Measurements from ENCODE around the gene JMJD1C. TPM values are rescaled to one million over a fixed set of nuclear protein-coding genes. Genes with fewer than 3 reads are reported as not detected.

JMJD1C gene
- total RNA-seq, 2 experiments from 2014 or later, result 99.2 to 118 TPM

GRCh38 chr10:63368365-63368764 lies 97.4 kb downstream of the JMJD1C start:
- no peak for DNase-seq (ENCODE audit: low spot score)
- no peak overlapping the region for H3K4me2 ChIP-seq (ENCODE audit: low read length)
- no peak overlapping the region for H2AFZ ChIP-seq (ENCODE audit: low read length)
- no peak overlapping the region for H3K27ac ChIP-seq (ENCODE audit: low read depth, low read length, poor library complexity, severe bottlenecking)
- no TSS peak for BruUV-seq (replicated peaks)
- intact Hi-C loops (cut with micrococcal nuclease; ENCODE audit: unreplicated experiment), result no loop called here
- no peaks in the 10 kb centered on the region for H3K79me2 ChIP-seq (ENCODE audit: insufficient read depth, low read depth, low read length)
- no peaks in the 10 kb centered on the region for H3K4me1 ChIP-seq (ENCODE audit: insufficient read depth, low read length, poor library complexity, severe bottlenecking)
- no peaks in the 10 kb centered on the region for H3K9me2 ChIP-seq (ENCODE audit: insufficient read depth, low read length)
- CTCF ChIA-PET (ENCODE audit: unreplicated experiment), result no interaction called here
- no peaks in the 10 kb centered on the region for H3K9me3 ChIP-seq (ENCODE audit: low read length)
- H4K20me1 ChIP-seq (ENCODE audit: insufficient read depth, low read length), result no peaks in the 10 kb centered on the region
- no peak overlapping the region for H3K4me3 ChIP-seq (ENCODE audit: low read depth, low read length, poor library complexity, severe bottlenecking)
- H3K36me3 ChIP-seq (ENCODE audit: insufficient read depth, low read length), result no peaks in the 10 kb centered on the region
- POLR2A ChIA-PET, result interaction anchor here (0.5 to 1.5 kb wide), 2 partner anchors 13 to 78 kb away, joined by 5 read pairs; no protein-coding TSS in a partner anchor
- no peak for TF ChIP-seq EZH2phosphoT487 (IDR thresholded peaks at IDR 0.05; ENCODE audit: borderline replicate concordance, low read depth, low read length)
- TF ChIP-seq, protein P1, sequence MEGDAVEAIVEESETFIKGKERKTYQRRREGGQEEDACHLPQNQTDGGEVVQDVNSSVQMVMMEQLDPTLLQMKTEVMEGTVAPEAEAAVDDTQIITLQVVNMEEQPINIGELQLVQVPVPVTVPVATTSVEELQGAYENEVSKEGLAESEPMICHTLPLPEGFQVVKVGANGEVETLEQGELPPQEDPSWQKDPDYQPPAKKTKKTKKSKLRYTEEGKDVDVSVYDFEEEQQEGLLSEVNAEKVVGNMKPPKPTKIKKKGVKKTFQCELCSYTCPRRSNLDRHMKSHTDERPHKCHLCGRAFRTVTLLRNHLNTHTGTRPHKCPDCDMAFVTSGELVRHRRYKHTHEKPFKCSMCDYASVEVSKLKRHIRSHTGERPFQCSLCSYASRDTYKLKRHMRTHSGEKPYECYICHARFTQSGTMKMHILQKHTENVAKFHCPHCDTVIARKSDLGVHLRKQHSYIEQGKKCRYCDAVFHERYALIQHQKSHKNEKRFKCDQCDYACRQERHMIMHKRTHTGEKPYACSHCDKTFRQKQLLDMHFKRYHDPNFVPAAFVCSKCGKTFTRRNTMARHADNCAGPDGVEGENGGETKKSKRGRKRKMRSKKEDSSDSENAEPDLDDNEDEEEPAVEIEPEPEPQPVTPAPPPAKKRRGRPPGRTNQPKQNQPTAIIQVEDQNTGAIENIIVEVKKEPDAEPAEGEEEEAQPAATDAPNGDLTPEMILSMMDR (conservative IDR thresholded peaks at IDR 0.05; ENCODE audit: low read length), result no peak

DNA sequence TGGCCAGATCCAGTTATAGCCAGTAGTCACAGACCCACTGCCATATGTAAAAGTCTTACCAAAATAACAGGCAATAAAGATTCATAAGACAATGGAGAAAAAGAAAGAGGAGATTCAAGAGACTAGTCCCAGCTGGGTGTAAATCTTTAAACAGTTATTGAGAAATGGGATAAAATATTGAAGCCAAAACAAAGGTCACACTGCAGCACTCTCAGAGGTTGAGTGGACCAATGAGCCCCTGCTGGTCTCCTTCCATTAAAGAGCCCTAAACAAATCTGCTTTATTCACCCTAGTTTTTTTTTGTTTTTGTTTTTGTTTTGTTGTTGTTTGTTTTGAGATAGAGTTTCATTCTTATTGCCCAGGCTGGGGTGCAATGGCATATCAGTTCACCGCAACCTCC lies 98.8 kb downstream of the JMJD1C start:
- no peak for TF ChIP-seq EZH2phosphoT487 (IDR thresholded peaks at IDR 0.05; ENCODE audit: borderline replicate concordance, low read depth, low read length)
- TF ChIP-seq, protein P1 (conservative IDR thresholded peaks at IDR 0.05; ENCODE audit: low read length), result no peak
- CTCF ChIA-PET (ENCODE audit: unreplicated experiment), result interaction anchor here (0.7 kb wide), 1 partner anchor 29 kb away, joined by 3 read pairs; no protein-coding TSS in a partner anchor
- no peaks in the 10 kb centered on the region for H3K4me1 ChIP-seq (ENCODE audit: insufficient read depth, low read length, poor library complexity, severe bottlenecking)
- no peaks in the 10 kb centered on the region for H3K79me2 ChIP-seq (ENCODE audit: insufficient read depth, low read depth, low read length)
- BruUV-seq (replicated peaks), result no TSS peak
- intact Hi-C loops (cut with micrococcal nuclease; ENCODE audit: unreplicated experiment), result no loop called here
- H3K4me2 ChIP-seq (ENCODE audit: low read length), result no peak overlapping the region
- no peaks in the 10 kb centered on the region for H4K20me1 ChIP-seq (ENCODE audit: insufficient read depth, low read length)
- no peak overlapping the region for H3K4me3 ChIP-seq (ENCODE audit: low read depth, low read length, poor library complexity, severe bottlenecking)
- POLR2A ChIA-PET, result interaction anchor here (0.9 to 1.5 kb wide), 2 partner anchors 15 to 16 kb away, joined by 3 to 5 read pairs; no protein-coding TSS in a partner anchor
- H3K27ac ChIP-seq (ENCODE audit: low read depth, low read length, poor library complexity, severe bottlenecking), result no peak overlapping the region
- DNase-seq (ENCODE audit: low spot score), result no peak
- H3K36me3 ChIP-seq (ENCODE audit: insufficient read depth, low read length), result no peaks in the 10 kb centered on the region
- H3K9me2 ChIP-seq (ENCODE audit: insufficient read depth, low read length), result no peaks in the 10 kb centered on the region
- no peaks in the 10 kb centered on the region for H3K9me3 ChIP-seq (ENCODE audit: low read length)
- H2AFZ ChIP-seq (ENCODE audit: low read length), result no peak overlapping the region

GRCh38 chr10:63365976-63366765 lies 99.6 kb downstream of the JMJD1C start:
- Histone ChIP-seq H2AFZ (ENCODE audit: low read length) (no peak overlapping the region), H3K9me2 (ENCODE audit: insufficient read depth, low read length) (no peaks in the 10 kb centered on the region), H3K27ac (ENCODE audit: low read depth, low read length, poor library complexity, severe bottlenecking) (no peak overlapping the region), H3K4me1 (ENCODE audit: insufficient read depth, low read length, poor library complexity, severe bottlenecking) (no peaks in the 10 kb centered on the region), H3K79me2 (ENCODE audit: insufficient read depth, low read depth, low read length) (no peaks in the 10 kb centered on the region), H4K20me1 (ENCODE audit: insufficient read depth, low read length) (no peaks in the 10 kb centered on the region), H3K4me2 (ENCODE audit: low read length) (no peak overlapping the region), H3K4me3 (ENCODE audit: low read depth, low read length, poor library complexity, severe bottlenecking) (no peak overlapping the region), H3K36me3 (ENCODE audit: insufficient read depth, low read length) (no peaks in the 10 kb centered on the region), H3K9me3 (ENCODE audit: low read length) (no peaks in the 10 kb centered on the region)
- DNase-seq (ENCODE audit: low spot score), result no peak
- CTCF ChIA-PET (ENCODE audit: unreplicated experiment), result interaction anchor here (0.7 kb wide), 1 partner anchor 28 kb away, joined by 3 read pairs; no protein-coding TSS in a partner anchor
- TF ChIP-seq EZH2phosphoT487 (IDR thresholded peaks at IDR 0.05; ENCODE audit: borderline replicate concordance, low read depth, low read length), result no peak
- TF ChIP-seq, protein P1 (conservative IDR thresholded peaks at IDR 0.05; ENCODE audit: low read length), result no peak
- intact Hi-C loops (cut with micrococcal nuclease; ENCODE audit: unreplicated experiment), result no loop called here
- POLR2A ChIA-PET, result interaction anchor here (0.6 to 1.2 kb wide), 4 partner anchors 12 to 828 kb away, joined by 3 read pairs; no protein-coding TSS in a partner anchor
- no TSS peak for BruUV-seq (replicated peaks)
